IPS-18a (cell line): ENCODE data around the gene COP1.

Experiments used
- H3K27ac ChIP-seq: one replicate; pipeline ENCODE4 v1.5.1; 2013; ENCODE audit warnings: low read length
- H3K27me3 ChIP-seq: one replicate; pipeline ENCODE4 v1.6.1; 2013; ENCODE audit warnings: mild to moderate bottlenecking, low read length; ENCODE audit not compliant: control insufficient read depth, insufficient read depth
- H3K36me3 ChIP-seq: one replicate; pipeline ENCODE4 v1.6.1; 2013; ENCODE audit warnings: low read depth, low read length; ENCODE audit not compliant: control insufficient read depth
- H3K4me1 ChIP-seq: one replicate; pipeline ENCODE4 v1.6.1; 2013; ENCODE audit warnings: low read depth, low read length; ENCODE audit not compliant: control insufficient read depth
- H3K4me3 ChIP-seq: one replicate; pipeline ENCODE4 v1.5.1; 2013; ENCODE audit warnings: low read length
- H3K9ac ChIP-seq: one replicate; pipeline ENCODE4 v1.6.1; 2013; ENCODE audit warnings: mild to moderate bottlenecking, low read length, moderate library complexity
- H3K9me3 ChIP-seq: one replicate; pipeline ENCODE4 v1.6.1; 2013; ENCODE audit warnings: low read depth, low read length; ENCODE audit not compliant: control insufficient read depth

The COP1 gene

GRCh38 chr1:176066709-176067108 is 140.4 kb downstream of the COP1 start:
- H3K36me3 ChIP-seq, result no peaks in the 10 kb centered on the region
- H3K9ac ChIP-seq, result no peak overlapping the region
- no peaks in the 10 kb centered on the region for H3K27me3 ChIP-seq
- no peak overlapping the region for H3K27ac ChIP-seq
- no peaks in the 10 kb centered on the region for H3K9me3 ChIP-seq
- H3K4me3 ChIP-seq, result no peak overlapping the region
- no peaks in the 10 kb centered on the region for H3K4me1 ChIP-seq

- H3K4me1 ChIP-seq, result no peaks in the 10 kb centered on the region
- no peak overlapping the region for H3K9ac ChIP-seq
- no peaks in the 10 kb centered on the region for H3K27me3 ChIP-seq
- H3K36me3 ChIP-seq, result no peaks in the 10 kb centered on the region
- H3K4me3 ChIP-seq, result no peak overlapping the region
- no peaks in the 10 kb centered on the region for H3K9me3 ChIP-seq
- H3K27ac ChIP-seq, result no peak overlapping the region
Measured at GRCh38 chr1:176058686-176059085, 148.4 kb downstream of the COP1 start.

- no peak overlapping the region for H3K27ac ChIP-seq
- no peaks in the 10 kb centered on the region for H3K9me3 ChIP-seq
- no peak overlapping the region for H3K4me3 ChIP-seq
- no peak overlapping the region for H3K9ac ChIP-seq
- no peaks in the 10 kb centered on the region for H3K36me3 ChIP-seq
- H3K4me1 ChIP-seq, result no peaks in the 10 kb centered on the region
- no peaks in the 10 kb centered on the region for H3K27me3 ChIP-seq
Measured at GRCh38 chr1:176056312-176056711, 150.8 kb downstream of the COP1 start.

GRCh38 chr1:176055398-176055797 is 151.7 kb downstream of the COP1 start:
- Histone ChIP-seq H3K9ac (no peak overlapping the region), H3K4me1 (no peaks in the 10 kb centered on the region), H3K27ac (no peak overlapping the region), H3K36me3 (no peaks in the 10 kb centered on the region), H3K4me3 (no peak overlapping the region), H3K27me3 (no peaks in the 10 kb centered on the region), H3K9me3 (no peaks in the 10 kb centered on the region)

GRCh38 chr1:176051902-176052518 is 155.1 kb downstream of the COP1 start:
- H3K4me3 ChIP-seq, result no peak overlapping the region
- no peaks in the 10 kb centered on the region for H3K36me3 ChIP-seq
- H3K27me3 ChIP-seq, result no peaks in the 10 kb centered on the region
- H3K9me3 ChIP-seq, result no peaks in the 10 kb centered on the region
- H3K4me1 ChIP-seq, result no peaks in the 10 kb centered on the region
- H3K9ac ChIP-seq, result no peak overlapping the region
- H3K27ac ChIP-seq, result no peak overlapping the region

GRCh38 chr1:176051402-176051801 is 155.7 kb downstream of the COP1 start:
- H3K27me3 ChIP-seq, result no peaks in the 10 kb centered on the region
- no peaks in the 10 kb centered on the region for H3K36me3 ChIP-seq
- H3K9me3 ChIP-seq, result no peaks in the 10 kb centered on the region
- H3K9ac ChIP-seq, result no peak overlapping the region
- H3K27ac ChIP-seq, result no peak overlapping the region
- H3K4me3 ChIP-seq, result no peak overlapping the region
- no peaks in the 10 kb centered on the region for H3K4me1 ChIP-seq

- Histone ChIP-seq H3K36me3 (no peaks in the 10 kb centered on the region), H3K4me1 (no peaks in the 10 kb centered on the region)
Measured at GRCh38 chr1:176049582-176049981, 157.5 kb downstream of the COP1 start.

GRCh38 chr1:176046926-176047325 is 160.2 kb downstream of the COP1 start:
- no peaks in the 10 kb centered on the region for H3K9me3 ChIP-seq
- H3K27ac ChIP-seq, result no peak overlapping the region
- H3K4me3 ChIP-seq, result no peak overlapping the region
- H3K4me1 ChIP-seq, result no peaks in the 10 kb centered on the region
- H3K36me3 ChIP-seq, result peaks cover 8% of the 10 kb centered on the region
- H3K27me3 ChIP-seq, result no peaks in the 10 kb centered on the region
- no peak overlapping the region for H3K9ac ChIP-seq

More at GRCh38 chr1:176049582-176049981, 157.5 kb downstream of the COP1 start:
- Histone ChIP-seq H3K9me3 (no peaks in the 10 kb centered on the region), H3K9ac (no peak overlapping the region), H3K27me3 (no peaks in the 10 kb centered on the region), H3K4me3 (no peak overlapping the region), H3K27ac (no peak overlapping the region)

- no peak overlapping the region for H3K4me3 ChIP-seq
- no peak overlapping the region for H3K9ac ChIP-seq
- H3K9me3 ChIP-seq, result no peaks in the 10 kb centered on the region
- H3K27me3 ChIP-seq, result no peaks in the 10 kb centered on the region
- no peaks in the 10 kb centered on the region for H3K4me1 ChIP-seq
- H3K27ac ChIP-seq, result no peak overlapping the region
- peaks cover 8% of the 10 kb centered on the region for H3K36me3 ChIP-seq
Measured at GRCh38 chr1:176043537-176043936, 163.5 kb downstream of the COP1 start.

- H3K27ac ChIP-seq, result no peak overlapping the region
- no peaks in the 10 kb centered on the region for H3K4me1 ChIP-seq
- no peak overlapping the region for H3K4me3 ChIP-seq
Measured at GRCh38 chr1:176033881-176034280, 173.2 kb downstream of the COP1 start.

GRCh38 chr1:176033474-176033873 is 173.6 kb downstream of the COP1 start:
- Histone ChIP-seq H3K4me3 (no peak overlapping the region), H3K27ac (no peak overlapping the region)

More at GRCh38 chr1:176033881-176034280, 173.2 kb downstream of the COP1 start:
- H3K9me3 ChIP-seq, result no peaks in the 10 kb centered on the region
- no peaks in the 10 kb centered on the region for H3K36me3 ChIP-seq
- H3K27me3 ChIP-seq, result no peaks in the 10 kb centered on the region
- no peak overlapping the region for H3K9ac ChIP-seq

GRCh38 chr1:176032040-176032645 is 174.9 kb downstream of the COP1 start:
- H3K36me3 ChIP-seq, result no peaks in the 10 kb centered on the region
- H3K4me1 ChIP-seq, result no peaks in the 10 kb centered on the region

More at GRCh38 chr1:176033474-176033873, 173.6 kb downstream of the COP1 start:
- no peak overlapping the region for H3K9ac ChIP-seq
- H3K4me1 ChIP-seq, result no peaks in the 10 kb centered on the region
- H3K9me3 ChIP-seq, result no peaks in the 10 kb centered on the region
- no peaks in the 10 kb centered on the region for H3K36me3 ChIP-seq
- no peaks in the 10 kb centered on the region for H3K27me3 ChIP-seq

More at GRCh38 chr1:176032040-176032645, 174.9 kb downstream of the COP1 start:
- Histone ChIP-seq H3K9ac (no peak overlapping the region), H3K9me3 (no peaks in the 10 kb centered on the region), H3K4me3 (no peak overlapping the region), H3K27ac (no peak overlapping the region), H3K27me3 (no peaks in the 10 kb centered on the region)
